Mesenchymal stem cell (in vitro differentiated cells and primary cell): ENCODE data around the gene MAP4K4.

Experiments used
- DNase-seq: peaks from one replicate; pipeline ENCODE4 v3.0.0-alpha.2; 2013
- H2AFZ ChIP-seq: one replicate; pipeline ENCODE4 v1.6.1; 2013; ENCODE audit warnings: low read depth, mild to moderate bottlenecking, control low read depth, inconsistent platforms, low read length, moderate library complexity
- H2AK5ac ChIP-seq: 2 replicates; pipeline ENCODE4 v1.6.1; 2013; ENCODE audit warnings: low read length, moderate library complexity, mild to moderate bottlenecking, inconsistent platforms; ENCODE audit not compliant: severe bottlenecking
- H2BK120ac ChIP-seq: one replicate; pipeline ENCODE4 v1.6.1; 2013; ENCODE audit warnings: low read depth, mild to moderate bottlenecking, inconsistent platforms, low read length, moderate library complexity
- H2BK12ac ChIP-seq, 2 experiments: one replicate each; pipeline ENCODE4 v1.6.1; 2013; ENCODE audit warnings: inconsistent platforms in 2 of 2, low read length in 2 of 2, mild to moderate bottlenecking in 2 of 2, moderate library complexity in 2 of 2, control low read depth in 1 of 2
- H2BK15ac ChIP-seq: one replicate; pipeline ENCODE4 v1.6.1; 2013; ENCODE audit warnings: mild to moderate bottlenecking, low read depth, inconsistent platforms; ENCODE audit not compliant: poor library complexity, severe bottlenecking
- H2BK5ac ChIP-seq: 2 replicates; pipeline ENCODE4 v1.6.1; 2013; ENCODE audit warnings: low read depth, mild to moderate bottlenecking, low read length, control low read depth, inconsistent platforms; ENCODE audit not compliant: poor library complexity, severe bottlenecking
- H3K14ac ChIP-seq, 2 experiments: one replicate each; pipeline ENCODE4 v1.6.1; 2013; ENCODE audit warnings: inconsistent platforms in 2 of 2, low read length in 2 of 2, control low read depth in 1 of 2, mild to moderate bottlenecking in 1 of 2, moderate library complexity in 1 of 2
- H3K18ac ChIP-seq, 2 experiments: one replicate each; pipeline ENCODE4 v1.6.1; 2013; ENCODE audit warnings: inconsistent platforms in 2 of 2, low read length in 2 of 2, control low read depth in 1 of 2, low read depth in 1 of 2, mild to moderate bottlenecking in 1 of 2
- H3K23ac ChIP-seq, 2 experiments: one replicate each; pipeline ENCODE4 v1.6.1; 2013; ENCODE audit warnings: inconsistent platforms in 2 of 2, low read length in 2 of 2, mild to moderate bottlenecking in 2 of 2, moderate library complexity in 2 of 2, control low read depth in 1 of 2
- H3K27ac ChIP-seq: 2 replicates; pipeline ENCODE4 v1.5.1; 2013; ENCODE audit warnings: mild to moderate bottlenecking, moderate library complexity, low read length, control low read depth, inconsistent platforms; ENCODE audit not compliant: poor library complexity, severe bottlenecking
- H3K27me3 ChIP-seq, 2 experiments: 2 replicates each; pipeline versions ENCODE4 v1.6.1 to v1.7.0; 2013; ENCODE audit warnings: low read length in 2 of 2, mild to moderate bottlenecking in 2 of 2, moderate library complexity in 2 of 2, control low read depth in 1 of 2, inconsistent platforms in 1 of 2; ENCODE audit not compliant: control insufficient read depth in 1 of 2, insufficient read depth in 1 of 2
- H3K36me3 ChIP-seq, 2 experiments: 2 replicates each; pipeline versions ENCODE4 v1.6.1 to v1.7.0; 2013; ENCODE audit warnings: low read length in 2 of 2, control low read depth in 1 of 2, inconsistent platforms in 1 of 2, low read depth in 1 of 2, mild to moderate bottlenecking in 1 of 2; ENCODE audit not compliant: insufficient read depth in 2 of 2, control insufficient read depth in 1 of 2
- H3K4ac ChIP-seq, 2 experiments: one replicate each; pipeline ENCODE4 v1.6.1; 2013; ENCODE audit warnings: inconsistent platforms in 2 of 2, low read length in 2 of 2, mild to moderate bottlenecking in 2 of 2, moderate library complexity in 2 of 2, control low read depth in 1 of 2, low read depth in 1 of 2
- H3K4me1 ChIP-seq: 2 replicates; pipeline ENCODE4 v1.6.1; 2013; ENCODE audit warnings: low read depth, low read length, control low read depth; ENCODE audit not compliant: control insufficient read depth, insufficient read depth
- H3K4me2 ChIP-seq: 2 replicates; pipeline ENCODE4 v1.6.1; 2013; ENCODE audit warnings: low read length, mild to moderate bottlenecking, inconsistent platforms; ENCODE audit not compliant: poor library complexity, severe bottlenecking
- H3K4me3 ChIP-seq, 2 experiments: 2 replicates each; pipeline versions ENCODE4 v1.5.1 to v1.7.0; 2013; ENCODE audit warnings: low read length in 2 of 2, mild to moderate bottlenecking in 2 of 2, control low read depth in 1 of 2, low read depth in 1 of 2; ENCODE audit not compliant: insufficient read depth in 1 of 2
- H3K79me1 ChIP-seq: replicated peaks from 2 replicates; pipeline ENCODE4 v1.6.1; 2013; ENCODE audit warnings: mild to moderate bottlenecking, control low read depth, low read length, inconsistent platforms; ENCODE audit not compliant: poor library complexity, severe bottlenecking
- H3K9ac ChIP-seq: 2 replicates; pipeline ENCODE4 v1.7.0; 2013; ENCODE audit warnings: mild to moderate bottlenecking, low read length, moderate library complexity
- H3K9me3 ChIP-seq: 2 replicates; pipeline ENCODE4 v1.7.0; 2013; ENCODE audit warnings: mild to moderate bottlenecking, low read length; ENCODE audit not compliant: control insufficient read depth
- H4K8ac ChIP-seq: one replicate; pipeline ENCODE4 v1.6.1; 2013; ENCODE audit warnings: inconsistent platforms, mild to moderate bottlenecking, low read length, moderate library complexity
- H4K91ac ChIP-seq: one replicate; pipeline ENCODE4 v1.6.1; 2013; ENCODE audit warnings: mild to moderate bottlenecking, low read length, inconsistent platforms
- WGBS: methylation state at CpG from one replicate; pipeline ENCODE4 v1.1.7; 2013; ENCODE audit warnings: mixed read lengths; 5-methylcytosine and 5-hydroxymethylcytosine counted together

The MAP4K4 gene

GRCh38 chr2:101698014-101698843, 722 bp downstream of the MAP4K4 start:
- H3K4me2 ChIP-seq = peak overlapping the region; percentile 80
- peak overlapping the region; percentile 35 for H2AK5ac ChIP-seq
- H3K23ac ChIP-seq = peak overlapping the region; percentile 68 to 78
- H3K27me3 ChIP-seq = no peaks in the 10 kb centered on the region
- peak overlapping the region; percentile 24 for H3K27ac ChIP-seq
- peak overlapping the region; percentile 74 to 94 for H3K4me3 ChIP-seq
- peaks cover 4 to 41% of the 10 kb centered on the region in 2 experiments for H3K36me3 ChIP-seq
- no peaks in the 10 kb centered on the region for H3K79me1 ChIP-seq
- H4K8ac ChIP-seq = peak overlapping the region; percentile 38
- no peak overlapping the region for H2BK5ac ChIP-seq
- H2BK12ac ChIP-seq = peak overlapping the region in 1 of 2 experiments; percentile 31
- no peak overlapping the region for H2AFZ ChIP-seq
- whole genome bisulfite sequencing = 0% methylated on average over 40 of the region's 57 CpGs
- H2BK120ac ChIP-seq = peak overlapping the region; percentile 90
- no peaks in the 10 kb centered on the region for H3K9me3 ChIP-seq
- peak overlapping the region; percentile 73 for H2BK15ac ChIP-seq
- H3K14ac ChIP-seq = peak overlapping the region in 1 of 2 experiments; percentile 87
- H3K9ac ChIP-seq = peak overlapping the region; percentile 97
- H3K18ac ChIP-seq = peak overlapping the region; percentile 74 to 90
- H4K91ac ChIP-seq = peak overlapping the region; percentile 65
- H3K4ac ChIP-seq = peak overlapping the region; percentile 57 to 92
- H3K4me1 ChIP-seq = peaks cover 3% of the 10 kb centered on the region
- DNase-seq = peak; percentile 44

- no peak overlapping the region for H2AFZ ChIP-seq
- DNase-seq = peak; percentile 39
- no peaks in the 10 kb centered on the region for H3K27me3 ChIP-seq
- H3K9ac ChIP-seq = peak overlapping the region; percentile 97
- H3K4ac ChIP-seq = peak overlapping the region in 1 of 2 experiments; percentile 48
- H3K18ac ChIP-seq = no peak overlapping the region
- H4K91ac ChIP-seq = no peak overlapping the region
- peak overlapping the region; percentile 51 to 94 for H3K4me3 ChIP-seq
- peaks cover 4 to 42% of the 10 kb centered on the region in 2 experiments for H3K36me3 ChIP-seq
- peak overlapping the region; percentile 24 for H3K27ac ChIP-seq
- H4K8ac ChIP-seq = no peak overlapping the region
- H2BK12ac ChIP-seq = no peak overlapping the region
- no peaks in the 10 kb centered on the region for H3K9me3 ChIP-seq
- H2BK120ac ChIP-seq = no peak overlapping the region
- no peak overlapping the region for H2BK5ac ChIP-seq
- no peak overlapping the region for H3K14ac ChIP-seq
- peak overlapping the region; percentile 80 for H3K4me2 ChIP-seq
- WGBS = 12% methylated on average over 15 of the region's 16 CpGs
- no peak overlapping the region for H2AK5ac ChIP-seq
- H3K23ac ChIP-seq = no peak overlapping the region
- H3K79me1 ChIP-seq = no peaks in the 10 kb centered on the region
- H2BK15ac ChIP-seq = no peak overlapping the region
- peaks cover 3% of the 10 kb centered on the region for H3K4me1 ChIP-seq
These were observed 1.6 kb downstream of the MAP4K4 start for GRCh38 chr2:101698844-101699754.

GRCh38 chr2:101699755-101700461, 2.4 kb downstream of the MAP4K4 start:
- Histone ChIP-seq H2BK12ac (no peak overlapping the region), H3K4me1 (peaks cover 3% of the 10 kb centered on the region), H2BK5ac (no peak overlapping the region), H3K27ac (peak overlapping the region; percentile 21), H3K9ac (peak overlapping the region; percentile 97), H2BK15ac (no peak overlapping the region), H3K18ac (no peak overlapping the region), H3K23ac (no peak overlapping the region), H3K36me3 (peaks cover 4 to 42% of the 10 kb centered on the region in 2 experiments), H4K91ac (no peak overlapping the region), H3K27me3 (no peaks in the 10 kb centered on the region), H2AFZ (no peak overlapping the region), H3K9me3 (no peaks in the 10 kb centered on the region), H2AK5ac (no peak overlapping the region), H3K79me1 (no peaks in the 10 kb centered on the region), H3K4me2 (peak overlapping the region; percentile 80), H4K8ac (no peak overlapping the region), H3K14ac (no peak overlapping the region), H3K4me3 (peak overlapping the region in 1 of 2 experiments; percentile 94), H2BK120ac (no peak overlapping the region), H3K4ac (peak overlapping the region in 1 of 2 experiments; percentile 48)
- WGBS = 1% methylated on average over 8 of the region's 13 CpGs
- peak; percentile 51 for DNase-seq
